NCI-H2196 treated with DMSO at 0.1 percent for 48 hours (cell line): ENCODE data around the gene LETM1.

ENCODE experiments used
- DNase-seq: peaks from one replicate; lab custom pipeline; 2025; ENCODE audit not compliant: unreplicated experiment; lab: John Stamatoyannopoulos, UW

LETM1 gene

GRCh38 chr4:1797298-1797860 is 58.6 kb downstream of the LETM1 start:
- no peak for DNase-seq

- DNase-seq, result no peak
Observed at GRCh38 chr4:1796486-1797204, 59.3 kb downstream of the LETM1 start.

- no peak for DNase-seq
Observed at GRCh38 chr4:1795299-1796195, 60.4 kb downstream of the LETM1 start.

- no peak for DNase-seq
Observed at GRCh38 chr4:1794809-1795298, 61.1 kb downstream of the LETM1 start.

- DNase-seq, result no peak
Observed at GRCh38 chr4:1793940-1794808, 61.8 kb downstream of the LETM1 start.

- DNase-seq, result no peak
Observed at GRCh38 chr4:1793496-1793840, 62.5 kb downstream of the LETM1 start.

GRCh38 chr4:1792832-1793495 is 63.0 kb downstream of the LETM1 start, which contains the start of gene FGFR3:
FGFR3 (plus strand) TSS chr4:1793293; CDS start chr4:1793935, 642 bp downstream.
- no peak for DNase-seq

GRCh38 chr4:1792158-1792831 is 63.7 kb downstream of the LETM1 start:
- no peak for DNase-seq

GRCh38 chr4:1790005-1790404 is 66.0 kb downstream of the LETM1 start:
- DNase-seq, result no peak

- DNase-seq, result no peak
Observed at GRCh38 chr4:1789552-1789951, 66.4 kb downstream of the LETM1 start.

- no peak for DNase-seq
Observed at GRCh38 chr4:1788254-1788973, 67.5 kb downstream of the LETM1 start.

- no peak for DNase-seq
Observed at GRCh38 chr4:1787411-1788077, 68.4 kb downstream of the LETM1 start.

- no peak for DNase-seq
Observed at GRCh38 chr4:1786544-1787362, 69.2 kb downstream of the LETM1 start.

- DNase-seq, result no peak
Observed at GRCh38 chr4:1785592-1785991, 70.4 kb downstream of the LETM1 start.

- DNase-seq, result no peak
Observed at GRCh38 chr4:1784789-1785591, 71.0 kb downstream of the LETM1 start.

GRCh38 chr4:1784395-1784788 is 71.6 kb downstream of the LETM1 start:
- DNase-seq, result no peak

GRCh38 chr4:1783970-1784369 is 72.0 kb downstream of the LETM1 start:
- no peak for DNase-seq
